ENCODE results near the gene COX4I1. TPM values are rescaled to one million over a fixed set of nuclear protein-coding genes. Genes with fewer than 3 reads are reported as not detected.

Gene COX4I1
- total RNA-seq, 2 donors from 2014 or later, result 220 to 234 TPM

GRCh38 chr16:85762970-85763369, 36.5 kb upstream of the COX4I1 start:
- no peak for TF ChIP-seq CTCF (IDR thresholded peaks at IDR 0.05)
- no peak for DNase-seq (ENCODE audit: low spot score)
- no peak for ATAC-seq (ENCODE audit: insufficient number of reproducible peaks, low FRiP score, low read depth)
- H3K9me3 ChIP-seq, result no peaks in the 10 kb centered on the region
- no peak overlapping the region for H3K4me3 ChIP-seq
- H3K27ac ChIP-seq, result no peak overlapping the region
- no peaks in the 10 kb centered on the region for H3K27me3 ChIP-seq (replicated peaks; ENCODE audit: insufficient read depth)
- H3K36me3 ChIP-seq, result no peaks in the 10 kb centered on the region
- no peaks in the 10 kb centered on the region for H3K4me1 ChIP-seq (ENCODE audit: control insufficient read depth in 1 of 2, low read depth in 2 of 2)

GRCh38 chr16:85763616-85764015, 35.9 kb upstream of the COX4I1 start:
- no peaks in the 10 kb centered on the region for H3K27me3 ChIP-seq (replicated peaks; ENCODE audit: insufficient read depth)
- H3K4me3 ChIP-seq, result no peak overlapping the region
- H3K27ac ChIP-seq, result no peak overlapping the region
- DNase-seq (ENCODE audit: low spot score) (no peak), ATAC-seq (ENCODE audit: insufficient number of reproducible peaks, low FRiP score, low read depth) (no peak)
- H3K36me3 ChIP-seq, result no peaks in the 10 kb centered on the region
- H3K4me1 ChIP-seq (ENCODE audit: control insufficient read depth in 1 of 2, low read depth in 2 of 2), result no peaks in the 10 kb centered on the region
- TF ChIP-seq CTCF (IDR thresholded peaks at IDR 0.05), result no peak
- H3K9me3 ChIP-seq, result no peaks in the 10 kb centered on the region

GRCh38 chr16:85765211-85765610, 34.3 kb upstream of the COX4I1 start:
- Histone ChIP-seq H3K4me3 (no peak overlapping the region), H3K9me3 (no peaks in the 10 kb centered on the region), H3K27me3 (replicated peaks; ENCODE audit: insufficient read depth) (no peaks in the 10 kb centered on the region), H3K4me1 (ENCODE audit: control insufficient read depth in 1 of 2, low read depth in 2 of 2) (no peaks in the 10 kb centered on the region), H3K36me3 (no peaks in the 10 kb centered on the region), H3K27ac (no peak overlapping the region)
- DNase-seq (ENCODE audit: low spot score) (no peak), ATAC-seq (ENCODE audit: insufficient number of reproducible peaks, low FRiP score, low read depth) (no peak)
- no peak for TF ChIP-seq CTCF (IDR thresholded peaks at IDR 0.05)

DNA sequence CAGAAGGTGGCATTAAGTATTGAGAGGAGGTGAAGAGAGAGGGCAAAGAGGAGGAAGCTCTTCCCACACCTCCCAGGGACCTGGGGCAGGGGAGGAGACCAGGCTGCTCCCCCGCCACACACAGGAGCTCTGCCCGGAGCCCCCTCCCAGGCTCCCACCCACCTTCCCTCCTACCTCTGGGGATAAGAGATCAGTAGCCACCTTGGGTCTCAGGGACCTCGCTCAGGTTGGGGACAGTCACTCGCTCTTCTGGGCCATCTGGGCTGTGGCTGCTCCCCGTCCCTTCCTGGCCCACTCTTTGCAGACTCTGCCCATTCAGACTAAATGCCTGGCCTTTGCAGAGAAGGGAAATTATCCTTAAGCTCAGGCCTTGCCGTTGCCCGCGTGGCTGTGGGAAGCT, 33.7 kb upstream of the COX4I1 start:
- no peak for TF ChIP-seq CTCF (IDR thresholded peaks at IDR 0.05)
- Histone ChIP-seq H3K27me3 (replicated peaks; ENCODE audit: insufficient read depth) (no peaks in the 10 kb centered on the region), H3K27ac (no peak overlapping the region), H3K4me1 (ENCODE audit: control insufficient read depth in 1 of 2, low read depth in 2 of 2) (no peaks in the 10 kb centered on the region), H3K9me3 (no peaks in the 10 kb centered on the region), H3K36me3 (no peaks in the 10 kb centered on the region), H3K4me3 (no peak overlapping the region)
- no peak for DNase-seq (ENCODE audit: low spot score)
- no peak for ATAC-seq (ENCODE audit: insufficient number of reproducible peaks, low FRiP score, low read depth)

DNA sequence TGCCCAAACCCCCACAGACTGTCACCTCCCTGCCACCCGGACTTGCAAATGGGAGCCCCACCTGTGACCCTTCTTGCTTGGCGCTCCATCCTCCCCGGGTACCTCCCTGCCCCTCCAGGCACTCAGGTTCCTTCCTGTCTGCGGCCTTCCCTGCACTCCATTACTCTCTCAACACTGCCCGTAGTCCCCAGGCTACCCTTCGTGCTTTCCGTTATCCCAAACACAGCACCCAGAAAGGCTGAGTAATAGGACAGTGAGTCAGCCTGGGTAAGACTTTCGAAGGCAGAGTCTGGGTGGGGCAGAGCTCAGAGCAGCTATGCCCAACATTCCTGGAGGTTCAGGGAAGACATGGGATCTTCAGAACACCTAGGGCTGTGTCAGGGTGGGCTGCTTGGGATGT, 32.0 kb upstream of the COX4I1 start:
- Histone ChIP-seq H3K9me3 (no peaks in the 10 kb centered on the region), H3K27me3 (replicated peaks; ENCODE audit: insufficient read depth) (no peaks in the 10 kb centered on the region), H3K36me3 (peaks cover 3% of the 10 kb centered on the region), H3K27ac (no peak overlapping the region), H3K4me1 (ENCODE audit: control insufficient read depth in 1 of 2, low read depth in 2 of 2) (no peaks in the 10 kb centered on the region), H3K4me3 (no peak overlapping the region)
- ATAC-seq (ENCODE audit: insufficient number of reproducible peaks, low FRiP score, low read depth) (no peak), DNase-seq (ENCODE audit: low spot score) (no peak)
- TF ChIP-seq CTCF (IDR thresholded peaks at IDR 0.05), result no peak
